H1 (cell line): ENCODE data around the gene IL10. TPM values are rescaled to one million over a fixed set of nuclear protein-coding genes. Genes with fewer than 3 reads are reported as not detected.

Source experiments
- TAF7 ChIP-seq: optimal IDR thresholded peaks from 2 replicates; pipeline ENCODE3; 2011; ENCODE audit warnings: low read depth, mild to moderate bottlenecking, inconsistent platforms, low read length, moderate library complexity, borderline replicate concordance
- polyA plus RNA-seq, 7 experiments: library from polyadenylated mRNA; depleted of rRNA in 3 of 7; stranded (reverse) in 5 of 7; unstranded in 2 of 7; fragments of >200 nt in 5 of 7; fragments of 200-250 nt in 2 of 7; gene quantifications; 1 replicate in 5 of 7; 2 replicates in 1 of 7; 4 replicates in 1 of 7; pipeline versions ENCODE4 v1.2.1 to v1.2.3, GENCODE V29; 2011 to 2013; ENCODE audit warnings: missing spikeins in 2 of 7, mixed read lengths in 2 of 7
- total RNA-seq: library from RNA; stranded (reverse); fragmentation: NEBNext Ultra II Directional; extraction: Animal tissue kit (Norgen Biotek cat#: 25700); gene quantifications from 2 replicates; pipeline ENCODE4 v1.2.1, GENCODE V29; 2021

IL10 gene
- total and polyA plus RNA-seq, 2 of the 8 experiments (the other 6 are each of a cell fraction or from before 2014, with no cell fraction given), result not detected

DNA sequence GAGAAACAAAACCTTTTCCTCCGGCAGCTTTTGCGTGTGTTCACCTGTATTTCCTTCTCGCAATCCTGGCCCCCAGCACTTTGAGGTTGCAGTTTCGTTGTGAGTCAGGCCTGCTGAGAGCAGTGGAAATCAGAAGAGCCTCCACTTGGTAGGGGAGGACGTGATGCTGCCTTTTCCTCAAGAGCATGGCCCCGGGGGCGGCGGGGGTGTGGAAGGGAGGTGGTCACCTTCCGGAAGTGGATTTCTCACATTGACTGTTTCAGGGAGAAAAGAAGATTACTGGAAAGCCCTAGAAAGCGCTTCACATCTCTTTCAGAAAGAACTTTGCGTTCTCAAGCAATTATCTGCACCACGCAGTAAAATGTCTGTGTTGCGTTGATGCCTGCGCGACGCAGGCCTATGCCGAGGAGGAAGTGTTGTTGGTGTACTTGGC lies 12.2 kb upstream of the IL10 start (continued):
- no peak for TF ChIP-seq TAF7
- TF ChIP-seq, all 59 proteins: peak for 0
